ENCODE measurements around the gene CYP1A1.
"Not testable (repeated sequence)": the region's sequence is repeated elsewhere in the genome, so short reads cannot be mapped to it uniquely, and the experiment has no call there.

GRCh38 chr15:74738239-74738638 is 12.9 kb upstream of the CYP1A1 start:
- TF ChIP-seq CTCF, EP300, POLR2AphosphoS5 (IDR thresholded peaks at IDR 0.05): not testable (repeated sequence)

Measured in esophagus muscularis mucosa (tissue), 4 donors.